ENCODE results near the gene STK32B. TPM values are rescaled to one million over a fixed set of nuclear protein-coding genes. Genes with fewer than 3 reads are reported as not detected.

The STK32B gene
- total RNA-seq, 3 donors from 2014 or later = 2.2 to 5.0 (median 4.6) TPM

GRCh38 chr4:5477613-5478012 lies 426.3 kb downstream of the STK32B start:
- Histone ChIP-seq H3K36me3 (no peaks in the 10 kb centered on the region), H3K4me3 (no peak overlapping the region), H3K27me3 (no peaks in the 10 kb centered on the region), H3K4me1 (no peaks in the 10 kb centered on the region), H3K27ac (no peak overlapping the region), H3K9me3 (peaks cover 6 to 23% of the 10 kb centered on the region in 2 donors)
- no peak for DNase-seq (ENCODE audit: low spot score in 2 of 2)
- TF ChIP-seq POLR2A (IDR thresholded peaks at IDR 0.05) = no peak
- intact Hi-C loops (cut with DNase I; ENCODE audit: low total_unique reads) = no loop called here

- no peaks in the 10 kb centered on the region for H3K36me3 ChIP-seq
- peaks cover 6 to 23% of the 10 kb centered on the region in 2 donors for H3K9me3 ChIP-seq
- no peaks in the 10 kb centered on the region for H3K27me3 ChIP-seq
- no peak overlapping the region for H3K27ac ChIP-seq
- no peak overlapping the region for H3K4me3 ChIP-seq
- intact Hi-C loops (cut with DNase I; ENCODE audit: low total_unique reads) = no loop called here
- no peak for DNase-seq (ENCODE audit: low spot score in 2 of 2)
- no peak for TF ChIP-seq POLR2AphosphoS5 (IDR thresholded peaks at IDR 0.05)
- no peak for TF ChIP-seq CTCF (IDR thresholded peaks at IDR 0.05)
- TF ChIP-seq POLR2A (IDR thresholded peaks at IDR 0.05) = no peak
- no peaks in the 10 kb centered on the region for H3K4me1 ChIP-seq
Observed at GRCh38 chr4:5478169-5478568, 426.9 kb downstream of the STK32B start.

- Histone ChIP-seq H3K36me3 (no peaks in the 10 kb centered on the region), H3K4me3 (no peak overlapping the region), H3K27me3 (no peaks in the 10 kb centered on the region), H3K9me3 (peaks cover 6 to 23% of the 10 kb centered on the region in 2 donors), H3K27ac (no peak overlapping the region), H3K4me1 (no peaks in the 10 kb centered on the region)
- intact Hi-C loops (cut with DNase I; ENCODE audit: low total_unique reads) = no loop called here
- DNase-seq (ENCODE audit: low spot score in 2 of 2) = no peak
- TF ChIP-seq POLR2AphosphoS5 (IDR thresholded peaks at IDR 0.05) (no peak), CTCF (IDR thresholded peaks at IDR 0.05) (no peak), POLR2A (IDR thresholded peaks at IDR 0.05) (no peak)
Observed at GRCh38 chr4:5478697-5479096, 427.4 kb downstream of the STK32B start.

- Histone ChIP-seq H3K4me1 (no peaks in the 10 kb centered on the region), H3K9me3 (peaks cover 6 to 23% of the 10 kb centered on the region in 2 donors), H3K36me3 (no peaks in the 10 kb centered on the region), H3K4me3 (no peak overlapping the region), H3K27ac (no peak overlapping the region), H3K27me3 (no peaks in the 10 kb centered on the region)
- intact Hi-C loops (cut with DNase I; ENCODE audit: low total_unique reads) = no loop called here
- DNase-seq (ENCODE audit: low spot score in 2 of 2) = no peak
- TF ChIP-seq POLR2AphosphoS5 (IDR thresholded peaks at IDR 0.05) (no peak), POLR2A (IDR thresholded peaks at IDR 0.05) (no peak), CTCF (IDR thresholded peaks at IDR 0.05) (no peak)
Observed at GRCh38 chr4:5479518-5480060, 428.3 kb downstream of the STK32B start.

GRCh38 chr4:5488413-5488812 lies 437.1 kb downstream of the STK32B start:
- Histone ChIP-seq H3K27ac (no peak overlapping the region), H3K9me3 (peaks cover 15 to 38% of the 10 kb centered on the region in 2 donors), H3K4me1 (no peaks in the 10 kb centered on the region), H3K36me3 (no peaks in the 10 kb centered on the region), H3K4me3 (no peak overlapping the region), H3K27me3 (no peaks in the 10 kb centered on the region)
- no peak for TF ChIP-seq CTCF (IDR thresholded peaks at IDR 0.05)
- TF ChIP-seq POLR2A (IDR thresholded peaks at IDR 0.05) = no peak
- TF ChIP-seq POLR2AphosphoS5 (IDR thresholded peaks at IDR 0.05) = no peak
- DNase-seq (ENCODE audit: low spot score in 2 of 2) = no peak
- intact Hi-C loops (cut with DNase I; ENCODE audit: low total_unique reads) = no loop called here

- DNase-seq (ENCODE audit: low spot score in 2 of 2) = no peak
- H3K4me1 ChIP-seq = no peaks in the 10 kb centered on the region
- peaks cover 15 to 38% of the 10 kb centered on the region in 2 donors for H3K9me3 ChIP-seq
- no peaks in the 10 kb centered on the region for H3K36me3 ChIP-seq
- intact Hi-C loops (cut with DNase I; ENCODE audit: low total_unique reads) = no loop called here
- H3K4me3 ChIP-seq = no peak overlapping the region
- TF ChIP-seq CTCF (IDR thresholded peaks at IDR 0.05) (no peak), POLR2A (IDR thresholded peaks at IDR 0.05) (no peak), POLR2AphosphoS5 (IDR thresholded peaks at IDR 0.05) (no peak)
- H3K27ac ChIP-seq = no peak overlapping the region
- H3K27me3 ChIP-seq = no peaks in the 10 kb centered on the region
Observed at GRCh38 chr4:5489260-5489659, 438.0 kb downstream of the STK32B start.
